IPS DF 19.7 (cell line): Measurements from ENCODE around the gene WDR37.

ENCODE experiments used
- DNase-seq: peaks from one replicate; pipeline ENCODE4 v3.0.0-alpha.2; 2013; ENCODE audit warnings: low read depth, low spot score

The WDR37 gene

GRCh38 chr10:1074052-1074747, 18.0 kb downstream of the WDR37 start:
- DNase-seq: no peak

- DNase-seq: no peak
These were observed 18.6 kb downstream of the WDR37 start for GRCh38 chr10:1074748-1075308.

- no peak for DNase-seq
These were observed 22.5 kb downstream of the WDR37 start for GRCh38 chr10:1078668-1079067.

DNA sequence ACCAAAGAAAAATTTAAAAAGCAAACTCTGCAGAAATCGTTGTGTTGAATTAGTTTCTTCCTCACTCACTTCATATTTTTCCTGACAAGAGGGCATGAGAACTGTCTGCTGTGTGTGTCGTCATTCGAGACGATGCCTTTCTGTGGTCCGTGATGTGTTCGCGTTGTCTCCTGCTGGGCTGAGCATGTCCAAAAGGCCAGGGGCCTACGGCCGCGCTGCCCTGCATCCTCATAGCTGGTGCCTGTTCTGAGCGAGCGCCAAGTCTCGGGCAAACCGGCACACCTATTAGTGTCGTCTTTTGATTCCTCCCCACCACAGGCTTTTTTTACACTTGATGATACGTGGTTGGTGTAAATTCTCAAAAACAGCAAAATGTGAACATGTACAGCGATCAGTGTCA, 27.4 kb downstream of the WDR37 start:
- no peak for DNase-seq

DNA sequence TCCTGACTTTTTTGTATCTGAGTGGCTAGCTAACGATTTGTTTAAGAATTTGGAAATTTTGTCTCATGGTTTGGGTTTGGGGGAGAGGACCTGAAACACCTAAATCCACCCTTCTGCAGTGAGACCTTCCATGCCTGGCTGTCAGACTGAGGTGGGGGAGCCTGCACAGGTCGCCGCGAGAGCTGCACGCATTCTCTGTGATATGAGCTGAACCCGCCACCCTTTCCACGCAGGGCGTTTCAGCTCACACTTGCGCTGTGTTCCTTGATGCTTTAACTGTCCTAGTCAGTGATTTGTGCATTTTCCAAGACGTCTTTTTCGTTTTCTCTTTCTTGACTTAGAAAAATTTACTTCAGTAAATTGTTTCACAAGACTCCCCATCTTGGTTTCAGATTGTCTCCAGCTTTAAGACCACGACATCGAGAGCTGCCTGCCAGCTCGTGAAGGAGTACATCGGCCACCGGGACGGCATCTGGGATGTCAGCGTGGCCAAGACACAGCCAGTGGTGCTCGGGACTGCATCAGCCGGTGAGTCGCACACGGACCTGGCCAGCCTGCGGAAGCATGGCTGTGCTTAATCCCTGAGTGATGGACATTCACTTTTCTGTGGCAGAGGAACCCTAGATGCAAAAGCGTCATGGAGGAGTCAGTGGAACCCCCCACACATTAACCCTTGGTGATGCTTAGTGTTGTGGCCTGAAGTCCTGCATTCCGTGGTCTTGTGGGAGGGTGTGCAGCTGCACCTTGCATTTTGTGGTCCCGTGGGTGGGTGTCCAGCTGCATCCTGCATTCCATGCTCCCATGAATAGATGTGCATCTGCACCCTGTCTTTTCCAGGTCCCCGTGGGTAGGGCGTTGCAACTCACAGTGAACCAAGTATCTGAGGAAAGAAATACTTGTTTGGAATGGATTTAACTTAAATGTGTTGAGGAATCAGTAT, 28.1 kb downstream of the WDR37 start:
- no peak for DNase-seq

DNA sequence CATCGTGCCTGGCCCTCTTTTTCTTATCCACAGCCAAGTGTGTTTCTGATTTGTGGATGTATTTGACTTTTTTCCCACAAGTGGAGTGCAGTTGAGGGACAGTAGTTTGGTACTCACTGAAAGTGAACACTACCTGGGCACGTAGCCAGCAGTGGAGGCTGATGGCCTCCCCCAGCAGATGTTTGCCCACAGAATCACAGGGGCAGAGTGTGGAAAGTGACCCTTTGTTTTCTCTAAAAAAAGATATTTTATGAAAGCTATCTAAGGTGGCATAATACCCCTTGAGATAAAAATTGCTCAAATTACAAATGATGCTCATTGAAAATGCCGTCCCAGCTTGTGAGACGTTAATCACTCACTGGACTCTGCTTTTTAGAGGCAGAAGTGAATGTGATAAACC, 29.1 kb downstream of the WDR37 start:
- no peak for DNase-seq

- DNase-seq: no peak
These were observed 30.6 kb downstream of the WDR37 start for GRCh38 chr10:1086787-1087186.

DNA sequence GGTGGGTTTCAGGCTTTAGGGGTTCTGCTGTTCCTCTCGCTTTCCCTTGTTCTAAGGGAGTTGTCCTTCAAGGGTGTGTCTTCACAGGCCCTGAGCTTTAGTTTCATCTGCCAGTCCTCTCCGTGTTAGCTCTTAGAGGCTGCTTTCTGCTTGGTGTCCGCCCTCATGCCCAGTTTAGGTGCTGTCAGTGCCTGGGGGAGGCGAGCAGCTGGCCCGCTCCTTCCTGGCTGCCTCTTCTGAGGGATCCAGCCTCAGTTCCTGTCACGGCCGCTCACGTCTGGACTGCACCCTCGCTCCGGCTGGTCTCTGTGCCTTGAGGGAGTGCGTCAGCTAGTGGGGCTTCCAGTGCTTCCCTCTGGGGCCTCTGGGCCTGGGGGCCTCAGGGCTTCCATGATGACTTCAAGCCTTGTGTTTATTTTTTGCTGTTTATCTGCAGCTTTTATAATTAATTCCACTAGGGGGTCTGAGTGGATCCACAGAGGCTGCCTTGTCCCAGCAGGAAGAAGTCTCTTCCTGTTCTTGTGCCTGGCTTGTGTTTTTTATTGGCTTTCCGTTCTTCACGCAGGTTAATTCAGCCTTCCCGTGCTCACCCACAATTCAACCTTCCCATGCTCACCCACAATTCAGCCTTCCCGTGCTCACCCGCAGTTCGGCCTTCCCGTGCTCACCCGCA, 33.0 kb downstream of the WDR37 start:
- no peak for DNase-seq

- no peak for DNase-seq
These were observed 34.5 kb downstream of the WDR37 start for GRCh38 chr10:1090696-1091095.

DNA sequence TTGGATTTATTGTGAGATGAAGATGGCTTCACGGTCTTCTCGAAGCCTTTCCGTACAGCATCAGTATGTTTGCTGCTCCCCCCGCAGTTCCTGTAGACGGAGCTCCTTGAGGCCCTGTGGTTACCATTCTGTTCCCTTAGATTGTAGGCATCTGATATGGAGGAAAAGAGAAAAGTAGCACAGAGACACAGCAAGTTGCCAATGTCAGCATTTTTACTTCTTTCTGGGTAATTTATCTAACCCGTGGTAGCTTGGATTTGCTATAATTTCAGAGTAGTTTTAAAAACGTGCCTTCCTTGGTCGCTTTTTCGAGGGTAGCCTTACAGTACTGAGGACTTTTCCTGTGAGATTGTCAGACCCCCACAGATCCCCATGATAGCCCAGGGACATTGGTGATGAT, 37.5 kb downstream of the WDR37 start:
- DNase-seq: no peak

DNA sequence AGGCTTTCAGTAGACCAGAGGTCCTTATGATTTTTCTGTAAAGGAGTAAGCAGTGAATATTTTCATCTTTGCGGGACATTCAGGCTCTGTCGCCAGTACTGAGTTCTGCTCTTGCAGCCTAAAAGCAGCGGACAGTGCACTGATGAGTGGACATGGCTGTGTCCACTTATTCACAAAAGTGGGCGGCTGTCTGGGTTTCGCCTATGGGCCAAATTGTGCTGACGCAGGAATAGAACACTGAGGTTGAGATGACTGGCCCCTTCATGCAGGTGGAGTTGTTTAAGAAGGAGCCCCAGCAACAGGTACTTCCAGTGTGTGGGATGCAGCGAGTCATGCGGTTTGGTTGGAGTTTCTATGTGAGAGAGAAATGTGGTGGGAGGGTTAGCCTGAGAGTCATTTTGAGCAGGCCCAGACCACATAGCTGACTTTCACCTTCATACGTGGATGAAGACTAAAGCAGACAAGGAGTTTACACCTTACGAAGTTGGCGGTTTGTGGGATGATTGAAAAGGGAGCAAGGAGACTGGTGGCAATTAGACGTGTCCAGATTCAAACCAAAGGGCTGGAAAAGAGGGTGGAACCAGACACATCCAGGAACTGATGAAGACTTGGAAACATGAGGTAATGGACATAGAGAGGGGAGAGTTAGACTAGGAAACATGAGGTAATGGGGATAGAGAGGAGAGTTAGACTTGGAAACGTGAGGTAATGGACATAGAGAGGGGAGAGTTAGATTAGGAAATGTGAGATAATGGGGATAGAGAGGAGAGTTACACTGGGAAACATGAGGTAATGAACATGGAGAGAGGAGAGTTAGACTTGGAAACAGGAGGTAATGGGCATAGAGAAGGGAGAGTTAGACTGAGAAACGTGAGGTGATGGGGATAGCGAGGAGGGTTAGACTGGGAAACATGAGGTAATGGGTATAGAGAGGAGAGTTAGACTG, 38.2 kb downstream of the WDR37 start:
- no peak for DNase-seq

DNA sequence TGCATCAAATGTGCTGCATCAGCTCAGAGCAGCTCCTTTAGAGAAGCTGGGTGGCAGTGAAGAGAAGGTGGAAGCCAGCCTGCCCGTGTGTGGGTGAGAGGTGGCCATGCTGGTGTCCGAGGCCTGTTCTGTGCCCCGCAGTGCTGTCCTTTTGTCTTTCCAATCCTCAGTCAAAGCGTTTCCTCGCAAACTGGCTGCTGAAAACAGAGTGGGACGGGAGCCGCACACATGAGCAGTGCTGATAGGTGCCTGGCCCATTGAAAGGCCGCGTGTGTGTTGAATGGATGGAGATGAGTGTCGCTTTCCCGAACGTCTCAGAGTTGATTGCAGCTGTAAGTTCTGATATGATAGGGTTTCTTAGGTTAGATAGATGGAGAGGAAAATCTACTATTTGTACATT, 39.3 kb downstream of the WDR37 start:
- no peak for DNase-seq

- no peak for DNase-seq
These were observed 40.2 kb downstream of the WDR37 start for GRCh38 chr10:1096287-1096889.

DNA sequence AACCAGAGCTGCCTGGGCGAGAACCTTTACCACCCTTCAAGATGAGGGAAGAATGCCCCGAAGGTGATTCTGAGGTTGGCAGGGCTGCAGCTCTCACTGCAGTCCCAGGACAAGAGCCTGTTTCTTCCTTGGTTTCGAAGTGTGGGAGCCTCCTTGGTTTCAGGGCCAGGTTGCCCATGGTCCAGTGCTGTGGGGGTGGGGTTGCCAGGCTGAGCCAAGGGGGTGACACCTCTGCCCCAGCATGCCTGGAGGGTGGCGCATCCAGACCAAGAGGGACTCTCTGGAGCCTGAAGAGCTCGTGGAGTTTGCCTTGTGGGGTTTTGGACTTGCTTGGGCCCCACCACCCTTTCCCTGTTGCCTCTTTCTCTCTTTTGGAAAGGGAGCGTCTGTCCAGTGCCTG, 41.3 kb downstream of the WDR37 start:
- DNase-seq: no peak

GRCh38 chr10:1100143-1100542, 44.0 kb downstream of the WDR37 start:
- DNase-seq: no peak

DNA sequence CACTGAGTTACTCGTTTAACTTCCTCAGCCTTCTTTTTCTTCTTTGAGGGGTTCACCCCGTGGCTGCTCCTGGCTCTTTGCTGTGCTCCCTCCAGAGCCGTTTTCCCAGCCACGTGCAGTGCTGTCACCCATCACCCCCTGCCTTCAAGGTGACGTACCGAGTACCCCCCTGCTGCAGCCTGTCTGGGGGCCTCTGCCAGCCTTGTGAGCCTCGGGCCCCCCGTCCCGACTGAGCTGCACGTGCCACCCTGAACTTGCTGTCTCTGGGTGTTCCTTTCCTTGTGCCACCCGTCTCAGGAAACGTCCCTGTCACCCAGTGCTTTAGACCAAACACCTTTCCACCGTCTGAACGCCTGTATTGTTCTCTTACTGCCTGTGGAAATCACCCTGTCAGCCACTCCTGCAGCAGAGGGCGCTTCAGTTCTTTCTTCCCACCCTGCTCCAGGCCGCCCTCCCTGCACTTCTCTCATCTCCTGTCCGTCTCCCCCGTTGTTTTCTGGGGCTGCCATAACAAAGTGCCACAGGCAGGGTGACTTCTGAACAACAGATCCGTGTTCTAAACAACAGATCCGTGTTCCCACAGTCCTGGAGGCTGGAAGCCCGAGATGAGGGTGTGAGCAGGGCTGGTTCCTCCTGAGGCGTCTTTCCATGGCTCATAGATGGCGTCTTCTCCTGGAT, 44.6 kb downstream of the WDR37 start:
- peak; percentile 5 for DNase-seq

- no peak for DNase-seq
These were observed 45.8 kb downstream of the WDR37 start for GRCh38 chr10:1101946-1102345.

GRCh38 chr10:1102416-1102815, 46.2 kb downstream of the WDR37 start:
- no peak for DNase-seq

- no peak for DNase-seq
These were observed 46.6 kb downstream of the WDR37 start for GRCh38 chr10:1102831-1103230.

DNA sequence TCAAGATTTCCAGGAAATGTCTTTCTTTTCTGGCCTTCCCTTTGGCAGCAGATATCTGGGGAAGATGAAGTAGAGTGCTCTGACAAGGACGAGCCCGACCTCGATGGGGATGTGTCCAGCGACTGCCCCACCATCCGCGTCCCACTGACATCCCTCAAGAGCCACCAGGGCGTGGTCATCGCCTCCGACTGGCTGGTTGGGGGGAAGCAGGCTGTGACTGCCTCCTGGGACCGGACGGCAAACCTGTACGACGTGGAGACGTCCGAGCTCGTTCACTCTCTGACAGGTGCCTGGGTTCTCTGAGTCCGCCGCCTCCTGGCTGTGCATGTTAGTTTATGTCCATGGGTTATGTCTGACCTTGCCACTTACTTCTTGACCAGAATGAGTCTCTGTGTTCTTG, 47.4 kb downstream of the WDR37 start:
- no peak for DNase-seq
